PC-9 (cell line): ENCODE data around the gene AUTS2.

Experiments used
- CTCF ChIP-seq: fragments of 200-600 bp; sonication (generic); conservative IDR thresholded peaks from 2 replicates; pipeline ENCODE4 v1.6.1; 2017; ENCODE audit warnings: mixed run types, antibody characterized with exemption, mild to moderate bottlenecking, moderate library complexity
- EZH2 ChIP-seq: fragments of 200-600 bp; sonication (generic); IDR thresholded peaks from 2 replicates; pipeline ENCODE4 v1.8.0; 2017; ENCODE audit warnings: antibody characterized with exemption, low read depth

DNA sequence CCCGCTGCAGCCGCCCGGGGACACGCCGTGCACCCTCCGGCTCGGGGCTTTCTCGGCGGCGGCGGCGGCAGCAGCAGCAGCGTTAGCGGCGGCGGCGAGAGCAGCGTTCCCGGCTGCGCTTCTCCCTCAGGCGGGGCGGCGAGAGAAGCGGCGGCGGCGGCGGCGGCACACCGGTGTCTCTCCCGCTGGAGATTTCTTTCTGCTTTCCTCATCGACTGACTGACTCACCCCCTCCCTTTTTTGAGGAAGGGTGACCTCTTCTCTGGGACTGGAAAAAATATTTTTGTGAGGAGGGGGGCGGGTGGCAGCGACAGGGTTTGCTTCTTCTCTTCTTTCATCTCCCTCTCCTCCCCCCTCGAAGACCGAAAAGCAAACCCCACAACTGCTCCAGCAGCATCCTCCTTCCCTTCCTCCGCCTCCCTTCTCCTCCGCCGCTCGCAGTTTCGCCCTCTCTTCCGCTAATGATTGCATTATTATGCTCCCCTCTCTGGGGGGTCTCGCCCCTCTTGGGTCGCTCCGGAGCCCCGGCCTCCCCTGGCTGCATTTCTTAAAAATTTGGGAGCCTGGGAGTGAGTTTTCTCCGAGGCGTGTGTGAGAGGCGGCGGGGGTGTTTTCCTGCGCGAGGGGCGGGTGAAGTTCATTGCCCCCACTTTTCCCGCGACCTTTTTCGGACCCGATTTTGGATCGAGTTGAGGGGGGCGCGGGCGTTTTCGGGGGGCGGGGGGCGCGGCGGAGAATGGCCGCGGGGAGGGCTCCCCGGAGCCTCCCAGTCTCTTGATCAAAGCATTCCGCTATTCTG lies 411 bp downstream of the AUTS2 start:
- TF ChIP-seq CTCF (no peak), EZH2 (no peak)
